Naive B cell (primary cell): ENCODE results near the gene ADK. TPM values are rescaled to one million over a fixed set of nuclear protein-coding genes. Genes with fewer than 3 reads are reported as not detected.

Experiments
- ATAC-seq, 2 donors: fragments of 150-1000 bp; cut with Tn5 transposase; 2 replicates each; pipeline ENCODE4 v1.10.0; 2021; ENCODE audit warnings: low read depth in 2 of 2, mild to moderate bottlenecking in 2 of 2, moderate library complexity in 2 of 2
- DNase-seq: peaks from one replicate; pipeline ENCODE4 v3.0.0; 2022
- H3K27ac Mint-ChIP-seq, 6 donors: one replicate each; pipeline ENCODE4 v1.8.0; 2020 to 2022; ENCODE audit warnings: mild to moderate bottlenecking in 6 of 6, mixed read lengths in 6 of 6, moderate library complexity in 5 of 6, inconsistent platforms in 2 of 6
- H3K27me3 Mint-ChIP-seq, 3 donors: one replicate each; pipeline ENCODE4 v1.8.0; 2021 to 2022; ENCODE audit warnings: mixed read lengths in 3 of 3, mild to moderate bottlenecking in 1 of 3
- H3K36me3 Mint-ChIP-seq, 2 donors: one replicate each; pipeline ENCODE4 v1.8.0; 2020 to 2022; ENCODE audit warnings: mixed read lengths in 2 of 2, inconsistent platforms in 1 of 2, mild to moderate bottlenecking in 1 of 2
- H3K4me1 Mint-ChIP-seq, 3 donors: one replicate each; pipeline ENCODE4 v1.8.0; 2020 to 2022; ENCODE audit warnings: mixed read lengths in 3 of 3, inconsistent platforms in 1 of 3, mild to moderate bottlenecking in 1 of 3, moderate library complexity in 1 of 3
- H3K4me3 Mint-ChIP-seq, 8 donors: one replicate each; pipeline ENCODE4 v1.8.0; 2020 to 2022; ENCODE audit warnings: mild to moderate bottlenecking in 8 of 8, mixed read lengths in 8 of 8, moderate library complexity in 8 of 8, inconsistent platforms in 2 of 8
- H3K9me3 Mint-ChIP-seq, 7 donors: one replicate each; pipeline ENCODE4 v1.8.0; 2020 to 2022; ENCODE audit warnings: mixed read lengths in 7 of 7, mild to moderate bottlenecking in 5 of 7, inconsistent platforms in 2 of 7, moderate library complexity in 1 of 7
- polyA plus RNA-seq, 6 donors: library from polyadenylated mRNA; unstranded; fragments of 300-500 nt; fragmentation: Illumina TruSeq; gene quantifications; one replicate each; pipeline ENCODE4 v1.2.3, GENCODE V29; 2021; ENCODE audit warnings: low read depth in 6 of 6

Gene ADK
- polyA plus RNA-seq, 6 donors from 2014 or later: 240 to 379 (median 288) TPM

DNA sequence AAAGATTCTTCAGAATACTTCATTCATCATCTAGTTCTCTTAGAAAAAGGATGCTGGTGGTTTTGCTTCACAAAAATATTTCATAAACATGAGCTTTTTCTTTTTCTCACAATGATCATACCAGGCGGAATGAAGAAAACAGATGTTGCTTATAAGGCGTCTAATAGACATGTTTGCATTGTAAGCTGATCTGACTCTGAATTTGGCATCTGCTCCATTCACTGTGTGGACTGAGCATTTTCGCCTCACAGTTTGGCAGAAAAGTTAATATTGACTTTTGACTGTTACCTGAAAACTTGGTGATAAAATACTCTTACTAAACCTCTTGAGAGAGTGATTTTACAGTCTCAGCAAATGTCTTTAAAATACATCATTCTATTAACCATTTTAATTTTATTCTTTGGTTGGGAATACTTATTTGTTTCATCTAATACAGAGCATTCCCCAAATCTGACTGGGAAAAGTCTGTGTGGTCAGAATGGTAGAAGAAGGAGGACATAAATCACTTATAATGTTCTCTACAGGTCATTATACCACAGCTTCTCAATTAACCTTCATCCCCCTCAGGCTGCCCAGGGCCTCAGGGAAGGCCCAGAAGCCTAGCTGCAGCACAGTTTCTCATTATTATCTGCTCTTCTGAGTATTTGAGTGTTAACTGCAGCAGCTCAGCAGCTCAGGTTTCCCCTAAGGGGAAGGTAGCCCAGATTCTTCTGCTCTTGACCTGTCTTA is 553.8 kb downstream of the ADK start:
- Mint-ChIP-seq H3K27ac (peak overlapping the region in 2 of 6 donors; percentile 18 to 61), H3K36me3 (peaks cover 14 to 20% of the 10 kb centered on the region in 2 donors), H3K27me3 (no peaks in the 10 kb centered on the region), H3K4me1 (peaks cover 0 to 2% (median 0%) of the 10 kb centered on the region in 3 donors), H3K9me3 (no peaks in the 10 kb centered on the region), H3K4me3 (no peak overlapping the region)
- ATAC-seq: no peak
- no peak for DNase-seq

DNA sequence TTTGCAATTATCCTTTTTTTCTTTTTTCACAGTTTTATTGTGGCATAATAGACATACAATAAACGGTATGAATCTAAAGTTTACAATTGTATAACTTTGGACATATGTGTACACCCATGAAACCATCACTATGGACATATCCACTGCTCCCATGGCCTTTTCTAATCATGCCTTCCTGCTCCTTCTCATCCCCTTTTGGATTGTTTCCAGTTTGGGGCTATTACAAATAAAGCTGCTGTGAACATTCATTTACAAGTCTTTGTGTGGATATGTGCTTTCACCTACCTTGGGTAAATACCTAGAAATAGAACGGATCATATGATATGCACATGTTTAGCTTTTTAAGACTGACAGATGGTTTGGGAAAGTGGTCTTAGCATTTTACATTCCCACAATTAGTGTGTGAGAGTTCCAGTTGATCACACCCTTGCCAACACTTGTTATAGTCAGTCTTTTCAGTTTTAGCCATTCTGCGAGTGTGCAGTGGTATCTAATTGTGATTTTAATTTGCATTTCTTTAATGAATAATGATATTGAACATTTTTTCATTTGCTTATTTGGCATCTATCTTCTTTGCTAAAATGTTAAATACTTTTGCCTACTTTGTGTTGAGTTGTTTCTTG is 554.4 kb downstream of the ADK start:
- Mint-ChIP-seq H3K4me3 (no peak overlapping the region), H3K27me3 (no peaks in the 10 kb centered on the region), H3K9me3 (no peaks in the 10 kb centered on the region), H3K4me1 (peaks cover 0 to 2% (median 0%) of the 10 kb centered on the region in 3 donors), H3K27ac (peak overlapping the region in 2 of 6 donors; percentile 61 to 72), H3K36me3 (peaks cover 14 to 23% of the 10 kb centered on the region in 2 donors)
- ATAC-seq: no peak
- no peak for DNase-seq

DNA sequence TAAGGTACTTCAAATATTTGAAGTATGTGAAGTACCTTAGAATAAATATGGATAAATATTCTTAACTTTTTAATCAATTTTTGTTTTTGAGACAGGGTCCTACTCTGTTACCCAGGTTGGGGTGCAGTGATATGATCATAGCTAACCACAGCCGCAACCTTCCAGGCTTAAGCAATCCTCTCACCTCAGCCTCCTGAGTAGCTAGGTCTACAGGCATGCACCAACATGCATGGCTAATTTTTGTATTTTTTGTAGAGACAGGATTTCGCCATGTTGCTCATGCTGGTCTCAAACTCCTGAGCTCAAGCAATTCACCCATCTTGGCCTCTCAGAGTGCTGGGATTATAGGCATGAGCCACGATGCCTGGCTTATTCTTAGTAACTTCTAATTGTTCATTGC is 555.9 kb downstream of the ADK start:
- Mint-ChIP-seq H3K27me3 (no peaks in the 10 kb centered on the region), H3K27ac (no peak overlapping the region), H3K4me3 (no peak overlapping the region), H3K9me3 (no peaks in the 10 kb centered on the region), H3K36me3 (peaks cover 19 to 20% of the 10 kb centered on the region in 2 donors), H3K4me1 (peaks cover 0 to 5% (median 4%) of the 10 kb centered on the region in 3 donors)
- ATAC-seq (no peak), DNase-seq (no peak)

DNA sequence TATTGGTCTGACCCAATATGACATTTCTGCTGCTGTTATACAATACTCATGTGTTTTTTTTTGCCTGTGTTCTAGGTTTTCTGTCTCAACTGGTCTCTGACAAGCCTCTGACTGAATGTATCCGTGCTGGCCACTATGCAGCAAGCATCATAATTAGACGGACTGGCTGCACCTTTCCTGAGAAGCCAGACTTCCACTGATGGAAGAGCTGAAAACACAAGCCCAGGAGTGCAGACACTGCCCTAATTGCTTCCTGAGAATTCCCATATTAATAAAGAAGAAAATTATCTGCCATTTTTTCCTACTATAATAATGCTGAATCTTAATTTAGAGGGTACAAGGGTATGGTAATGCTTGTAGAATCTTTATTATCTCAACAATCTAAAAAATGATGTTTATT is 557.2 kb downstream of the ADK start:
- Mint-ChIP-seq H3K9me3 (peaks cover 0 to 1% (median 0%) of the 10 kb centered on the region in 7 donors), H3K27ac (peak overlapping the region in 1 of 6 donors; percentile 15), H3K27me3 (no peaks in the 10 kb centered on the region), H3K36me3 (peaks cover 7 to 27% of the 10 kb centered on the region in 2 donors), H3K4me1 (peaks cover 0 to 4% (median 4%) of the 10 kb centered on the region in 3 donors), H3K4me3 (peak overlapping the region in 1 of 8 donors; percentile 2)
- ATAC-seq: no peak
- DNase-seq: no peak

DNA sequence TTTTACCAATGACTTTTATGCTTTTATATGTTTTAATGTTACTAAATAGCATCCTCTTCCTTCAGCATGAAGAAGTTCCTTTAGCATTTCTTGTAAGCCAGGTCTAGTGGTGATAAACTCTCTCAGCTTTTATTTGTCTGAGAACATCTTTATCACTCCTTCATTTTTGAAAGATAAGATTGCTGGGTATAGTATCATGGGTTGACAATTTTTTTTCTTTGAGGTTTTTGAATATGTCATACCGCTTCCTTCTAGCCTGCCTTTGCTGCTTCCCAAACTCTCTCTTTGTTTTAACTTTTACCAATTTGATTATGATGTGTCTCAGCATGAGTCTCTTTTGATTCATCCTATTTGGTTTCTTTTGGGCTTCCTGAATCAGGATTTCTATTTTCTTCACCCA is 567.2 kb downstream of the ADK start:
- Mint-ChIP-seq H3K36me3 (peaks cover 44 to 54% of the 10 kb centered on the region in 2 donors), H3K4me3 (no peak overlapping the region), H3K27me3 (no peaks in the 10 kb centered on the region), H3K9me3 (peaks cover 16 to 46% (median 28%) of the 10 kb centered on the region in 7 donors), H3K27ac (no peak overlapping the region), H3K4me1 (peaks cover 0 to under 1% (median 0%) of the 10 kb centered on the region in 3 donors)
- DNase-seq: no peak
- no peak for ATAC-seq

DNA sequence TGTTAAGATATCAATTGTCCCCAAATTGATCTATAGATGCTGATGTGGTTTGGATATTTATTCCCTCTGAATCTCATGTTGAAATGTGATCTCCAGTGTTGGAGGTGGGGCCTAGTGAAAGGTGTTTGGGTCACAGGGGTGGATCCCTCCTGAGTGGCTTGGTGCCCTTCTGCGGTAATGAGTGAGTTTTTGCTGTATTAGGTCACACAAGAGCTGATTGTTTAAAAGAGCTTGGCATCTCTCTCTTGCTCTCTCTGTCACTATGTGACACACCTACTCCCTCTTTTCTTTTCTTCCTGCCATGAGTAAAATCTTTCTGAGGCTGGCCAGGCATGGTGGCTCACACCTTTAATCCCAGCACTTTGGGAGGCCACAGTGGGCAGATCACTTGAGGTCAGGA is 577.2 kb downstream of the ADK start:
- Mint-ChIP-seq H3K27ac (peak overlapping the region in 1 of 6 donors; percentile 2), H3K27me3 (no peaks in the 10 kb centered on the region), H3K36me3 (peaks cover 6 to 7% of the 10 kb centered on the region in 2 donors), H3K4me3 (no peak overlapping the region), H3K9me3 (peaks cover 5 to 11% (median 7%) of the 10 kb centered on the region in 7 donors), H3K4me1 (no peaks in the 10 kb centered on the region)
- DNase-seq: no peak
- no peak for ATAC-seq

DNA sequence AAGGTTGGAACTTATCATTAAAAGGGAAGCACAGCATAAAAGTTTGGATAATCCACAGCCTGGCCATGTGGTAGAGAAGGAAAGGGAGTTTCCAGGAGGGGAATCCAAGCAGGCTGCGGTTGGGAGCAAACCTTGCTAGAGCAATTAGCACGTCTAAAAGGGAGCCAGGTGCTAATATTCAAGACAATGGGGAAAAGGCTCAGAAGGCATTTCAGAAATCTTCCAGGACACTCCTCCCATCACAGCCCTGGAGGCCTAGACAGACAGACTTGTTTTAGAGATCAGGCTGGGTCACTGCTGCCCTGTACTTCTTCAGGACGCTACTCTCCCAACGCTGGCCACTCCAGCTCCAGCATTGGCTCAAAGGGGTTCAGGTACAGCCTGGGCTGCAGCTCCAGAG is 579.2 kb downstream of the ADK start:
- Mint-ChIP-seq H3K4me1 (no peaks in the 10 kb centered on the region), H3K27ac (peak overlapping the region in 2 of 6 donors; percentile 35 to 78), H3K4me3 (no peak overlapping the region), H3K36me3 (peaks cover 0 to 7% of the 10 kb centered on the region in 2 donors), H3K27me3 (no peaks in the 10 kb centered on the region), H3K9me3 (peaks cover 0 to 4% (median 2%) of the 10 kb centered on the region in 7 donors)
- DNase-seq (no peak), ATAC-seq (no peak)

DNA sequence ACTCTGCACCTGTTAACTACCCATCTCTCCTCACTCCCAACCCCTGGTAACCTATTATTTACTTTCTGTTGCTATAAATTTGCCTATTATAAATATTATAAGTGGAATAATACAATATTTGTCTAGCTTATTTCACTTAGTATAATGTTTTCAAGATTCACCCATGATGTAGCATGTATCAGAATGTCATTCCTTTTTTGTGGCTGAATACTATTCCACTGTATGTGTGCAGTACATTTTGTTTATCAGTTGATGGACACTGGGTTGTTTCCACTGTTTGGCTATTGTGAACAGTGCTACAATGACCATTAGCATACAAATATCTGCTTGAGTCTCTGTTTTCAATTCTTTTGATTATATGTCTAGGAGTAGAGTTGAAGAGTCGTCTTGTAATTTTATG is 582.6 kb downstream of the ADK start:
- Mint-ChIP-seq H3K27me3 (no peaks in the 10 kb centered on the region), H3K36me3 (peaks cover 0 to 7% of the 10 kb centered on the region in 2 donors), H3K9me3 (peaks cover 0 to 4% (median 2%) of the 10 kb centered on the region in 7 donors), H3K27ac (no peak overlapping the region), H3K4me3 (no peak overlapping the region), H3K4me1 (peaks cover 8 to 10% (median 9%) of the 10 kb centered on the region in 3 donors)
- DNase-seq: no peak
- ATAC-seq: no peak

DNA sequence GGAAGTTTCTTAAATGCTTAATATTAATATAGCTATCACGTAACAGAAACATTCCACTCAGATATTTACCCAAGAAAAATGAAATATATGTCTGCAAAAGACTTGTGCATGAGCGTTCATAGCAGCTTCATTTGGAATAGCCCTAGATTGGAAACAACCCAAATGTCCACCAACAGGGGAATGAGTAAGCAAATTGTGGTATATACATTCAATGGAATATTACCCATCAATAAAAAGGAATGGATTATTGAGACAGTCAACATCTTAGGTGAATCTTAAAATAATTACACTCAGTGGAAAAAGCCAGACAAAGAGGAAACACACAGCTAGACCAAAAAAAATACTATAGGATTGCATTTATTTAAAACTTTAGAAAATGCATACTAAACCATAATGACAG is 585.0 kb downstream of the ADK start:
- DNase-seq (no peak), ATAC-seq (no peak)
- peaks cover 0 to 4% (median 2%) of the 10 kb centered on the region in 7 donors for H3K9me3 Mint-ChIP-seq
- H3K4me3 Mint-ChIP-seq: no peak overlapping the region
- peaks cover 20 to 29% (median 23%) of the 10 kb centered on the region in 3 donors for H3K4me1 Mint-ChIP-seq
- H3K27ac Mint-ChIP-seq: no peak overlapping the region
- no peaks in the 10 kb centered on the region for H3K27me3 Mint-ChIP-seq
- peaks cover 0 to 7% of the 10 kb centered on the region in 2 donors for H3K36me3 Mint-ChIP-seq

DNA sequence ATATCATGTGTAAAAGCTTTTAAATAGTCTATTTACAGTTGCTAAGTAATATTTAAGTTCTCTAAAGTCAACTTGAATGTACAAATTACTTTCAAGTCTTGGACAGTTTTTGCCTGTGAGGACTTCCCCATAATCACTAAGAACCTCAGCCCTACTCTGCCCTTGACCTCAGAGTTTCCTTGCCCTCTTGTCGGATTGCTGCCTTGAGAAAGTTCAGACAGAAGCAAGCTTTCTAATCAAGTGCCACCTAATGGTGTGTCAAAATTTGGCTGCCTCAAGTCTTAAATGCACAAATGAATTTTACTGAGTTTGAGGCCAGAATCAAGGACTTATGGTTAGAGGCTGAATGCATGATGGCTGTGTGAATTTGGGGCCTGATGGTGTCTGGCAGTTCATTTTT is 587.0 kb downstream of the ADK start:
- Mint-ChIP-seq H3K36me3 (peaks cover 0 to 7% of the 10 kb centered on the region in 2 donors), H3K27ac (peak overlapping the region in 1 of 6 donors; percentile 59)

DNA sequence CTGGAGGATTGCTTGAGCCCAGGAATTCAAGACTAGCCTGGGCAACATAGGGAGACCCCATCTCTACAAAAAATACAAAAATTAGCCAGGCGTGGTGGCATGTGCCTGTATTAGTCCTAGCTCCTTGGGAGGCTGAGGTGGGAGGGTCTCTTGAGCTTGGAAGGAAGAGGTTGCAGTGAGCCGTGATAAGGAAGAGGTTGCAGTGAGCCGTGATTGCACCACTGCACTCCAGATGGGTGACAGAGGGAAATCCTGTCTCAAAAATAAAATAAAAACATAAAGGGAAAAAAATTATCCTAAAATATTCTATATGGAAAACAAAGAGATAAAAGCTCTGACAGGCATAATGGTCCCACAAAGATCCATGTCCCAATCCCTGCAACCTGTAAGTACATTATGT is 587.5 kb downstream of the ADK start:
- Mint-ChIP-seq H3K9me3 (peaks cover 0 to 3% (median 0%) of the 10 kb centered on the region in 7 donors), H3K27me3 (no peaks in the 10 kb centered on the region), H3K27ac (peak overlapping the region in 1 of 6 donors; percentile 41), H3K36me3 (peaks cover 0 to 5% of the 10 kb centered on the region in 2 donors), H3K4me1 (peaks cover 20 to 29% (median 23%) of the 10 kb centered on the region in 3 donors), H3K4me3 (peak overlapping the region in 7 of 8 donors; percentile 40 to 83 (median 68))
- DNase-seq (no peak), ATAC-seq (no peak)

More for the DNA sequence above, 587.0 kb downstream of the ADK start:
- peak overlapping the region in 5 of 8 donors; percentile 62 to 79 (median 68) for H3K4me3 Mint-ChIP-seq
- DNase-seq (no peak), ATAC-seq (peak in 1 of 2 donors; percentile 38)
- peaks cover 0 to 4% (median 0%) of the 10 kb centered on the region in 7 donors for H3K9me3 Mint-ChIP-seq
- H3K27me3 Mint-ChIP-seq: no peaks in the 10 kb centered on the region
- H3K4me1 Mint-ChIP-seq: peaks cover 20 to 29% (median 23%) of the 10 kb centered on the region in 3 donors

DNA sequence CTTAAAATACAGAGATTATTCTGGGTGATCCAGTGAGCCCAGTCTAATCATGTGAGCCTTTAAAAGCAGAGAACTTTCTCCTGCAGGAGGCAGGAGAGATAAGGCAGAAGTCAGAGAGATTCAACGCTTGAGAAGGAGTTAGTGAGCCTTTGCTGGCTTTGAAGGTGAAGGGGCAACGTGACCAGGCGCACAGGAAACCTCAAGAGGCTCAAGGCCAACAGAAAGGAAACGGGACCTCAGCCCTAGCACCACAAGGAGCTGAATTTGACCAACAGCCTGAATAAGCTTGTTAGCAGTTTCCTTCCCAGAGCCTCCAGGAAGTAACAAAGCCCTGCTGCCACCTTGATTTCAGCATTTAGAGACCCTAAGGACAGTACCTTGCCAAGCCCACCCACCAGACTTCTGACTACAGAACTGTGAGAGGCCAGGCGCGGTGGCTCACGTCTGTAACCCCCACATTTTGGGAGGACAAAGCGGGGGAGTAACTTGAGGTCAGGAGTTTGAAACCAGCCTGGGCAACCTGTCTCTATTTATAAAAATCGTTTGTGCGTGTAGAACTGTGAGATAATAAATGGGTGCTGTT is 588.1 kb downstream of the ADK start:
- peak overlapping the region in 7 of 8 donors; percentile 62 to 85 (median 71) for H3K4me3 Mint-ChIP-seq
- peak overlapping the region; percentile 29 to 94 (median 79) for H3K27ac Mint-ChIP-seq
- ATAC-seq: peak; percentile 76 to 79
- H3K4me1 Mint-ChIP-seq: peaks cover 20 to 29% (median 23%) of the 10 kb centered on the region in 3 donors
- no peaks in the 10 kb centered on the region for H3K9me3 Mint-ChIP-seq
- no peaks in the 10 kb centered on the region for H3K36me3 Mint-ChIP-seq
- peak; percentile 43 for DNase-seq
- no peaks in the 10 kb centered on the region for H3K27me3 Mint-ChIP-seq

DNA sequence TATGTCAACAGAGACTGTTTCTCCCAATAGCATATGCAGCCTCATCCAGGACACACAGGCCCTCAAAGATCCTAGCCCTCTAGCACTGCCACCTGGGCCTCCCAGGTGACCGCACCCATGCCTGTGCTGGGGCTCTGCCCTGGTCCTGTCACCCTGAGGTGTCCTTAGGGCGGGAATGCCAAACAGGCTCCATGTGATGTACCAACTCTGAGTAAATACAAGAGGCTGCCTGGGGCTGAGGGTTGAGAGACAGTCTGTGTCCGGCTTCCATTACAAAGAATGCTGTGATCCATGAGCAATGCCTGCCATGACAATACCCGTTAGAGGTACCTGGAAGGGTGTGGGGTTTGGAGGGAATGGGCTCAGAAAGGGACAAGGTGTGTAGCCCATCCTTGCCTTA is 592.4 kb downstream of the ADK start:
- H3K9me3 Mint-ChIP-seq: no peaks in the 10 kb centered on the region
- ATAC-seq: no peak
- peak overlapping the region in 1 of 6 donors; percentile 49 for H3K27ac Mint-ChIP-seq
- DNase-seq: no peak
- H3K36me3 Mint-ChIP-seq: no peaks in the 10 kb centered on the region
- H3K27me3 Mint-ChIP-seq: no peaks in the 10 kb centered on the region
- H3K4me1 Mint-ChIP-seq: peaks cover 13 to 22% (median 17%) of the 10 kb centered on the region in 3 donors
- H3K4me3 Mint-ChIP-seq: no peak overlapping the region
